Activated B cell treated with CpG ODN at 0.5 μM for 24 hours (primary cell): ENCODE measurements around the gene ZNF8. TPM values are rescaled to one million over a fixed set of nuclear protein-coding genes. Genes with fewer than 3 reads are reported as not detected.
"Not testable (repeated sequence)": the region's sequence is repeated elsewhere in the genome, so short reads cannot be mapped to it uniquely, and the experiment has no call there.

ENCODE experiments used
- ATAC-seq: fragments of 200-7000 bp; cut with Tn5 transposase; one replicate; pipeline ENCODE4 v1.10.0; 2021; ENCODE audit warnings: low read depth, mild to moderate bottlenecking, moderate library complexity
- CTCF ChIA-PET: fragments of 350-600 bp; sonication (Branson Sonifier 250); formaldehyde crosslinking; loops from one replicate; lab custom pipeline; 2021; ENCODE audit warnings: antibody characterized with exemption; lab: Charles Lee
- POLR2A ChIA-PET: fragments of 350-600 bp; sonication (Branson Sonifier 250); formaldehyde crosslinking; loops from one replicate; lab custom pipeline; 2021; ENCODE audit warnings: antibody characterized with exemption; lab: Charles Lee
- DNase-seq: peaks from one replicate; pipeline ENCODE4 v3.0.0; 2022
- H3K27ac Mint-ChIP-seq: one replicate; pipeline ENCODE4 v1.8.0; 2020; ENCODE audit warnings: mixed read lengths
- H3K27me3 Mint-ChIP-seq: one replicate; pipeline ENCODE4 v1.8.0; 2021; ENCODE audit warnings: mixed read lengths
- H3K36me3 Mint-ChIP-seq: one replicate; pipeline ENCODE4 v1.8.0; 2021; ENCODE audit warnings: low read depth, mixed read lengths
- H3K4me1 Mint-ChIP-seq: one replicate; pipeline ENCODE4 v1.8.0; 2021; ENCODE audit warnings: mixed read lengths
- H3K4me3 Mint-ChIP-seq: one replicate; pipeline ENCODE4 v1.8.0; 2020; ENCODE audit warnings: mild to moderate bottlenecking, mixed read lengths
- H3K9me3 Mint-ChIP-seq: one replicate; pipeline ENCODE4 v1.8.0; 2020; ENCODE audit warnings: mixed read lengths
- intact Hi-C: fragments of 100-400 bp; cut with micrococcal nuclease; formaldehyde crosslinking; loops from one replicate; pipeline ENCODE4 v1.15.1; 2024
- total RNA-seq: library from RNA; stranded (reverse); gene quantifications from 2 replicates; pipeline ENCODE4 v1.2.3, GENCODE V29; 2022
- TF ChIP-seq, protein P1 (sequence below): fragments of 200-600 bp; IDR thresholded peaks from one replicate; pipeline ENCODE4 v1.8.0; 2022; ENCODE audit warnings: antibody characterized with exemption, mild to moderate bottlenecking

The ZNF8 gene
- total RNA-seq, 1 donor from 2014 or later = 5.3 TPM

DNA sequence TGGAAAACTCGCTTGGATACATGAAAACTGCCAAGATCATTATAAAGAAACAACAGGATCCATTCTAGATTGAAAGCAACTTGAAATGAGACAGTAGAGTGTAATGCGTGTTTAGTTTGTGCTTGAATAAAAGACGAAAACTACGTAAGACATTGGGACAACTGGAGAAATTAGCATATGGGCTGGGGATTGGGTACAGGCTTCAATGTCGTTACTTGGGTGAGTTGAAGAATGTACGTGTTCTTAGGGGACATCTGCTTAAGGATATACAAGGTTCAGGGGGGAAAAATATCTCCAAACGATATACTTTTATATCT is 26.0 kb downstream of the ZNF8 start:
- H3K9me3 Mint-ChIP-seq = no peaks in the 10 kb centered on the region
- no peak for ATAC-seq
- no peaks in the 10 kb centered on the region for H3K27me3 Mint-ChIP-seq
- peak overlapping the region; percentile 100 for H3K4me3 Mint-ChIP-seq
- POLR2A ChIA-PET = interaction anchor here (0.7 to 3.8 kb wide), 16 partner anchors 13 to 595 kb away, joined by 3 to 23 read pairs (median 4); partner anchors contain the start of genes ZBTB45, ZNF154, ZNF274 and ZNF324B
- peaks cover 58% of the 10 kb centered on the region for H3K36me3 Mint-ChIP-seq
- TF ChIP-seq, protein P1, sequence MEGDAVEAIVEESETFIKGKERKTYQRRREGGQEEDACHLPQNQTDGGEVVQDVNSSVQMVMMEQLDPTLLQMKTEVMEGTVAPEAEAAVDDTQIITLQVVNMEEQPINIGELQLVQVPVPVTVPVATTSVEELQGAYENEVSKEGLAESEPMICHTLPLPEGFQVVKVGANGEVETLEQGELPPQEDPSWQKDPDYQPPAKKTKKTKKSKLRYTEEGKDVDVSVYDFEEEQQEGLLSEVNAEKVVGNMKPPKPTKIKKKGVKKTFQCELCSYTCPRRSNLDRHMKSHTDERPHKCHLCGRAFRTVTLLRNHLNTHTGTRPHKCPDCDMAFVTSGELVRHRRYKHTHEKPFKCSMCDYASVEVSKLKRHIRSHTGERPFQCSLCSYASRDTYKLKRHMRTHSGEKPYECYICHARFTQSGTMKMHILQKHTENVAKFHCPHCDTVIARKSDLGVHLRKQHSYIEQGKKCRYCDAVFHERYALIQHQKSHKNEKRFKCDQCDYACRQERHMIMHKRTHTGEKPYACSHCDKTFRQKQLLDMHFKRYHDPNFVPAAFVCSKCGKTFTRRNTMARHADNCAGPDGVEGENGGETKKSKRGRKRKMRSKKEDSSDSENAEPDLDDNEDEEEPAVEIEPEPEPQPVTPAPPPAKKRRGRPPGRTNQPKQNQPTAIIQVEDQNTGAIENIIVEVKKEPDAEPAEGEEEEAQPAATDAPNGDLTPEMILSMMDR = no peak
- H3K27ac Mint-ChIP-seq = peak overlapping the region; percentile 98
- DNase-seq = no peak
- intact Hi-C loops = loop anchor here (1.0 to 10.0 kb wide), 11 partner anchors 22 to 915 kb away; partner anchors contain the start of genes ZNF132, ZNF497, ZNF548 and ZNF584
- peaks cover 38% of the 10 kb centered on the region for H3K4me1 Mint-ChIP-seq
- CTCF ChIA-PET = no interaction called here

DNA sequence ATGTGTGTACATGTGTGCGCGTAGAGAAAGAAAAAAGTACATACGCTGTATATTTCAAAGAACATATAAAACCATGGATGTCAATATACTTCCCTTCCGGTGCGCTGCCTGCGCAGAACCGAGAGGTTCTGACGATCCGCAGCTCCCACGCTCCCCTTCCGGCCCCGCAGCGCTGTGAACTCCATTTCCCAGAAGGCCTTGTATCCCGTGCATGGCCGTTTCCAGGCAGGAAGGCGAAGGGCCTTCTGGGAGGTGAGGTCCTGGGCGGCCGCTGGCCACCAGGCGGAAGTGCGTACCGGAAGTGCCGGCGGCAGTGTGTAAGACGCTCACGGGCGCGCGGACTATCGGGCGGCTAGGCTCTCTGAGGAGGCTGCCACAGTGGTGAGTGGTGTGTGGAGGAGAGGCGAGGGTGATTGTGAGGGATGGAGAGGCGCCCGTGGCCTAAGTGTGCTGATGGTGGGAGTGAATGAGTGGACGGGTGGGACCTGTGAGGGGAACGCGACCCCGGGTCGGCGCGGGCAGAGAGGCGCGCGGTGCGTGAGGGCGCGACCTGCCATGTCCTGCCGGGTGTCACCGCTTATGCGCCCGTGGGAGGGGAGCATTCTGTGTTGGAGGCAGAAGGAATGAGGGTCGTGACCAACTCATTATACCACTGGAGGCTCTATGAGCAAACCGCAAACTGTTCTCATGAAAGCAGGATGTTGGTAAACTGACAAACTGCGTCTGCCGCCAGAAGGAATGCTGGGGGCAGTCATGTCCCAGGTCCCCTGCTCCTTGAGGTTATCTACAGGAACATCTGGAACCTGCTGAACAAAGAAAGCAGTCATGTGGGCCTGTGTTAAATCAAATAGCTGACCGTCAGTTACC is 26.5 kb downstream of the ZNF8 start, which contains the start of gene ERVK3-1:
Gene ERVK3-1 (plus strand): TSS at position 313 of the 867 bp plus-strand sequence. CDS start 6,792 bp downstream, outside the sequence.
- H3K4me1 Mint-ChIP-seq = peaks cover 38% of the 10 kb centered on the region

DNA sequence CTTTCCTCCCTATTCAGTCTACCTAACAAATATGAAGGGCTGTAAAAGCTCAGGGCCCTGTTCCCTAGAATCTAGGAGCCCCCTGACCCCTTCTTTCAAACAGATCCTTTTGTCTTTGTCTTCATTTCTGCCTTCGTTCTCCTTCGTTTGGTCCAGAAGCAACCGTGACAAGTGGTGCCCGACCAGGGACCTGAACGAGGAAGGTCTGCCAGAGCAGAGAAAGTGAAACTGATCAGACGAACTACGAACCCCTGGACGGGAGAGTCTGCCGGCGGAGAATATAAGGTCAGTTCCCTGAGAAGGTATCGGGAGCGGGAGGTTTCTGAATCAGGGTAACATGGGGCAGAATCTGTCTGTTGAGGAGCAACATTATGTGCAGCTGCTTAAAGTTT is 27.2 kb downstream of the ZNF8 start:
- DNase-seq = no peak
- ChIA-PET CTCF (interaction anchor here (1.3 kb wide), 1 partner anchor 19 kb away, joined by 3 read pairs; no protein-coding TSS in a partner anchor), POLR2A (interaction anchor here (0.5 to 3.8 kb wide), 10 partner anchors 11 to 1024 kb away, joined by 3 to 23 read pairs (median 8); partner anchors contain the start of genes ZNF274, ZNF497, ZNF8 and ZSCAN22)
- peaks cover 57% of the 10 kb centered on the region for H3K36me3 Mint-ChIP-seq
- no peaks in the 10 kb centered on the region for H3K27me3 Mint-ChIP-seq
- peak overlapping the region; percentile 100 for H3K4me3 Mint-ChIP-seq
- intact Hi-C loops = loop anchor here (1.0 to 10.0 kb wide), 11 partner anchors 20 to 917 kb away; partner anchors contain the start of genes ZNF132, ZNF497, ZNF548 and ZNF584
- peaks cover 38% of the 10 kb centered on the region for H3K4me1 Mint-ChIP-seq
- no peak for ATAC-seq
- no peaks in the 10 kb centered on the region for H3K9me3 Mint-ChIP-seq
- TF ChIP-seq, protein P1 = no peak
- H3K27ac Mint-ChIP-seq = peak overlapping the region; percentile 98

More for the DNA sequence above, 26.5 kb downstream of the ZNF8 start, which contains the start of gene ERVK3-1:
- no peaks in the 10 kb centered on the region for H3K27me3 Mint-ChIP-seq
- H3K36me3 Mint-ChIP-seq = peaks cover 57% of the 10 kb centered on the region
- intact Hi-C loops = loop anchor here (1.0 to 10.0 kb wide), 11 partner anchors 21 to 916 kb away; partner anchors contain the start of genes ZNF132, ZNF497, ZNF548 and ZNF584
- peak; percentile 89 for DNase-seq
- H3K4me3 Mint-ChIP-seq = peak within 1 kb of the TSS; percentile 100
- H3K9me3 Mint-ChIP-seq = no peaks in the 10 kb centered on the region
- ATAC-seq = peak; percentile 97
- CTCF ChIA-PET = interaction anchor here (1.3 kb wide), 1 partner anchor 20 kb away, joined by 3 read pairs; no protein-coding TSS in a partner anchor
- POLR2A ChIA-PET = interaction anchor here (0.7 to 3.8 kb wide), 18 partner anchors 12 to 596 kb away, joined by 3 to 23 read pairs (median 4); partner anchors contain the start of genes ZBTB45, ZNF154, ZNF274 and ZNF324B
- TF ChIP-seq, protein P1 = no peak
- peak within 1 kb of the TSS; percentile 98 for H3K27ac Mint-ChIP-seq

DNA sequence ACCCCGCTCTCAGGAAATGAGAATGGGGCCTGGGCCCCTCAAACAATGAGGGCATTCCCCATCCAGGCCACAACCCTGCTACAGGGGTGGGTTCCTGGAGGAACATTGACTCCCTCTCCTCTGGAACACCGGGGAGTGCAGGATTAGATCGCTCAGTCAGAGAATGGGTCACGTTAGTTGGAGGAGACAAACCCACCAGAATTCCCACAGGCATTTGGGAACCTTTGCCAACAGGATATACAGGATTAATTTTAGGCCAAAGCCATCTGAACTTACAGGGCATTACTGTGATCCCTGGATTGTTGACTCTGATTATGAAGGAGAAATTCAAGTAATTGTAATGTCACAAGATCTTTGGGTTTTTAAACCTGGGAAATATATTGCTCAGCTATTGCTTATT is 29.0 kb downstream of the ZNF8 start:
- TF ChIP-seq, protein P1 = no peak
- H3K36me3 Mint-ChIP-seq = peaks cover 71% of the 10 kb centered on the region
- no peak overlapping the region for H3K4me3 Mint-ChIP-seq
- H3K27me3 Mint-ChIP-seq = no peaks in the 10 kb centered on the region
- no peaks in the 10 kb centered on the region for H3K9me3 Mint-ChIP-seq
- H3K4me1 Mint-ChIP-seq = peaks cover 38% of the 10 kb centered on the region
- H3K27ac Mint-ChIP-seq = no peak overlapping the region
- DNase-seq (no peak), ATAC-seq (no peak)
- ChIA-PET CTCF (no interaction called here), POLR2A (no interaction called here)
- intact Hi-C loops = loop anchor here (10.0 kb wide), 1 partner anchor 303 kb away; the partner anchor contains the start of gene ZNF606

DNA sequence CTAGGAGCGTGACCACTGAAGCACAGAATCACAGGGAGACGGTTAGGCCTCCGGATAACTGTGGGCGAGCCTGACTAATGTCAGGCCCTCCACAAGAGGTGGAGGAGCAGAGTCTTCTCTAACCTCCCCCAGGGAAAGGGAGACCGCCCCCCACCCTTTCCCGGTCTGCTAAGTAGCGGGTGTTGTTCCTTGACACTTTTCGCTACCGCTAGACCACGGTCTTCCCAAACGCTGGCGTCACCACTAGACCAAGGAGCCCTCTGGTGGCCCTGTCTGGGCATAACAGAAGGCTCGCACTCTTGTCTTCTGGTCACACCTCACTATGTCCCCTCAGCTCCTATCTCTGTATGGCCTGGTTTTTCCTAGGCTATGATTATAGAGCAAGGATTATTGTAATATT is 31.9 kb downstream of the ZNF8 start:
- DNase-seq, H3K4me3 Mint-ChIP-seq, H3K27ac Mint-ChIP-seq, ATAC-seq, POLR2A ChIA-PET, H3K9me3 Mint-ChIP-seq, intact Hi-C loops, H3K27me3 Mint-ChIP-seq: not testable (repeated sequence)
- Mint-ChIP-seq H3K4me1 (peaks cover 24% of the 10 kb centered on the region), H3K36me3 (peaks cover 90% of the 10 kb centered on the region)
- CTCF ChIA-PET = interaction anchor here (1.1 kb wide), 1 partner anchor 18 kb away, joined by 3 read pairs; no protein-coding TSS in a partner anchor
